WTC11 (cell line): ENCODE data around the gene CCNF. TPM values are rescaled to one million over a fixed set of nuclear protein-coding genes. Genes with fewer than 3 reads are reported as not detected.

Experiments
- ATF2 ChIP-seq: sonication (generic); formaldehyde crosslinking; IDR thresholded peaks from 2 replicates; pipeline ENCODE4 v1.8.1; 2022; ENCODE audit warnings: low read depth, missing genetic modification reagents, borderline replicate concordance
- CBFB ChIP-seq: sonication (generic); formaldehyde crosslinking; IDR thresholded peaks from 2 replicates; pipeline ENCODE4 v1.8.1; 2022; ENCODE audit warnings: mild to moderate bottlenecking, low read depth, missing genetic modification reagents
- E2F1 ChIP-seq: sonication (generic); formaldehyde crosslinking; IDR thresholded peaks from 2 replicates; pipeline ENCODE4 v1.8.0; 2022; ENCODE audit warnings: mild to moderate bottlenecking, missing genetic modification reagents
- E2F5 ChIP-seq: sonication (generic); formaldehyde crosslinking; IDR thresholded peaks from 2 replicates; pipeline ENCODE4 v1.8.1; 2022; ENCODE audit warnings: mild to moderate bottlenecking, moderate library complexity, missing genetic modification reagents
- HMGXB4 ChIP-seq: sonication (generic); formaldehyde crosslinking; IDR thresholded peaks from 2 replicates; pipeline ENCODE4 v1.8.1; 2023; ENCODE audit warnings: mild to moderate bottlenecking, moderate library complexity, missing genetic modification reagents
- IRF1 ChIP-seq: sonication (generic); formaldehyde crosslinking; IDR thresholded peaks from 2 replicates; pipeline ENCODE4 v1.8.0; 2023; ENCODE audit warnings: missing genetic modification reagents
- IRF2 ChIP-seq: sonication (generic); formaldehyde crosslinking; IDR thresholded peaks from 2 replicates; pipeline ENCODE4 v1.8.0; 2022; ENCODE audit warnings: low read depth, missing genetic modification reagents, borderline replicate concordance
- JUN ChIP-seq: sonication (generic); formaldehyde crosslinking; IDR thresholded peaks from 2 replicates; pipeline ENCODE4 v1.8.0; 2023; ENCODE audit warnings: mild to moderate bottlenecking, missing genetic modification reagents
- MXD4 ChIP-seq: fragments of 250-450 bp; sonication (Bioruptor Pico); IDR thresholded peaks from 2 replicates; pipeline ENCODE4 v1.8.0; 2021; ENCODE audit warnings: mild to moderate bottlenecking, moderate library complexity, borderline replicate concordance
- NR2C2 ChIP-seq: sonication (generic); formaldehyde crosslinking; IDR thresholded peaks from 2 replicates; pipeline ENCODE4 v1.8.0; 2022; ENCODE audit warnings: mild to moderate bottlenecking, missing genetic modification reagents
- PREB ChIP-seq: sonication (generic); formaldehyde crosslinking; IDR thresholded peaks from 2 replicates; pipeline ENCODE4 v1.8.1; 2022; ENCODE audit warnings: mild to moderate bottlenecking, missing genetic modification reagents, moderate library complexity, borderline replicate concordance
- SP1 ChIP-seq: sonication (generic); formaldehyde crosslinking; conservative IDR thresholded peaks from 2 replicates; pipeline ENCODE4 v1.8.1; 2022; ENCODE audit warnings: missing genetic modification reagents
- TEAD1 ChIP-seq: sonication (generic); formaldehyde crosslinking; IDR thresholded peaks from 2 replicates; pipeline ENCODE4 v1.8.0; 2022; ENCODE audit warnings: mild to moderate bottlenecking, missing genetic modification reagents
- USF1 ChIP-seq: sonication (generic); formaldehyde crosslinking; IDR thresholded peaks from 2 replicates; pipeline ENCODE4 v1.8.0; 2022; ENCODE audit warnings: mild to moderate bottlenecking, missing genetic modification reagents
- ZMAT4 ChIP-seq: fragments of 250-450 bp; sonication (Bioruptor Pico); IDR thresholded peaks from 2 replicates; pipeline ENCODE4 v1.9.0; 2021; ENCODE audit warnings: mild to moderate bottlenecking
- ZNF121 ChIP-seq: sonication (generic); formaldehyde crosslinking; IDR thresholded peaks from 2 replicates; pipeline ENCODE4 v1.8.0; 2023; ENCODE audit warnings: missing genetic modification reagents
- ZNF138 ChIP-seq: sonication (generic); formaldehyde crosslinking; conservative IDR thresholded peaks from 2 replicates; pipeline ENCODE4 v1.8.1; 2022; ENCODE audit warnings: mild to moderate bottlenecking, moderate library complexity, missing genetic modification reagents
- total RNA-seq: library from RNA; stranded (reverse); gene quantifications from 3 replicates; pipeline ENCODE4 v1.2.3, GENCODE V29; 2021
- TF ChIP-seq, protein P1 (sequence below): sonication (generic); formaldehyde crosslinking; IDR thresholded peaks from 2 replicates; pipeline ENCODE4 v1.8.1; 2023; ENCODE audit warnings: mild to moderate bottlenecking, missing genetic modification reagents, borderline replicate concordance
- TF ChIP-seq, protein P2 (sequence below): sonication (generic); formaldehyde crosslinking; IDR thresholded peaks from 2 replicates; pipeline ENCODE4 v1.8.1; 2023; ENCODE audit warnings: mild to moderate bottlenecking, missing genetic modification reagents, moderate library complexity
- TF ChIP-seq, protein P3 (sequence below): fragments of 250-450 bp; sonication (Bioruptor Pico); IDR thresholded peaks from 2 replicates; pipeline ENCODE4 v1.8.0; 2021; ENCODE audit warnings: mild to moderate bottlenecking
- TF ChIP-seq, protein P4 (sequence below): sonication (generic); formaldehyde crosslinking; conservative IDR thresholded peaks from 2 replicates; pipeline ENCODE4 v1.8.1; 2022; ENCODE audit warnings: mild to moderate bottlenecking, missing genetic modification reagents

Gene CCNF
- total RNA-seq, 1 experiment from 2014 or later = 65.7 TPM

DNA sequence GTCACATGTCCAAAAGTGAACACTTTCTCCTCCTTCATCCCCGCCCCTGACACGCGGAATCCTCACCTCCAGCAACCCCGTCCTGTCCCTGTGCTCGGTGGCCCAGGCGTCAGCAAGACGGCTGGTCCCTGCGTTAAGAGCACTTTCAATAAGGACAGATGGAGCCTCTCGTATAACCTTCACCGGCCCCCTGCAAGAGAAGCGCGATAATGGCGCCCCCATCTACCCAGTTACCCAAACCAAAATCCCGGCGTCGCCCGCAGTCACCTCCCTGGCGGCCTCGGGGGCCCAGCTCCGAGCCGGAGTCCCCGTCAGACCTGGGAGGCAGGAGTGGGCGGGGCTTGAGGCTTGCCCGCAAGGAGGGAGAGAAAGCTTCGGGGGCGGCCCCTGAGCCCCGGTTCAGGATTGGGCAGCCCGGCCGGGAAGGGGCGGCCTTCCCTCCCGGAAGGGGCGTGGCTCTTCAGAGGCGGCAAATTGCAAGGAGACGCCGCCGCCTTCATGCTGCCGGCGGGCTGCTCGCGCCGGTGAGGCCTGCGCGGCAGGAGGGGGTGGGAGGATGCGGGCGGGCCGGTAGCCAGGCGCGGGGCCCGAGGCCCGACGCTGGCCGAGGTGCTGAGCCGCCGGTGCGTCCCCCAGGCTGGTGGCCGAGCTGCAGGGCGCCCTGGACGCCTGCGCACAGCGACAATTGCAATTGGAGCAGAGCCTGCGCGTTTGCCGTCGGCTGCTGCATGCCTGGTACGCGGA is 30.6 kb downstream of the CCNF start, which contains the start of gene TEDC2 (continued):
- TF ChIP-seq, protein P1, sequence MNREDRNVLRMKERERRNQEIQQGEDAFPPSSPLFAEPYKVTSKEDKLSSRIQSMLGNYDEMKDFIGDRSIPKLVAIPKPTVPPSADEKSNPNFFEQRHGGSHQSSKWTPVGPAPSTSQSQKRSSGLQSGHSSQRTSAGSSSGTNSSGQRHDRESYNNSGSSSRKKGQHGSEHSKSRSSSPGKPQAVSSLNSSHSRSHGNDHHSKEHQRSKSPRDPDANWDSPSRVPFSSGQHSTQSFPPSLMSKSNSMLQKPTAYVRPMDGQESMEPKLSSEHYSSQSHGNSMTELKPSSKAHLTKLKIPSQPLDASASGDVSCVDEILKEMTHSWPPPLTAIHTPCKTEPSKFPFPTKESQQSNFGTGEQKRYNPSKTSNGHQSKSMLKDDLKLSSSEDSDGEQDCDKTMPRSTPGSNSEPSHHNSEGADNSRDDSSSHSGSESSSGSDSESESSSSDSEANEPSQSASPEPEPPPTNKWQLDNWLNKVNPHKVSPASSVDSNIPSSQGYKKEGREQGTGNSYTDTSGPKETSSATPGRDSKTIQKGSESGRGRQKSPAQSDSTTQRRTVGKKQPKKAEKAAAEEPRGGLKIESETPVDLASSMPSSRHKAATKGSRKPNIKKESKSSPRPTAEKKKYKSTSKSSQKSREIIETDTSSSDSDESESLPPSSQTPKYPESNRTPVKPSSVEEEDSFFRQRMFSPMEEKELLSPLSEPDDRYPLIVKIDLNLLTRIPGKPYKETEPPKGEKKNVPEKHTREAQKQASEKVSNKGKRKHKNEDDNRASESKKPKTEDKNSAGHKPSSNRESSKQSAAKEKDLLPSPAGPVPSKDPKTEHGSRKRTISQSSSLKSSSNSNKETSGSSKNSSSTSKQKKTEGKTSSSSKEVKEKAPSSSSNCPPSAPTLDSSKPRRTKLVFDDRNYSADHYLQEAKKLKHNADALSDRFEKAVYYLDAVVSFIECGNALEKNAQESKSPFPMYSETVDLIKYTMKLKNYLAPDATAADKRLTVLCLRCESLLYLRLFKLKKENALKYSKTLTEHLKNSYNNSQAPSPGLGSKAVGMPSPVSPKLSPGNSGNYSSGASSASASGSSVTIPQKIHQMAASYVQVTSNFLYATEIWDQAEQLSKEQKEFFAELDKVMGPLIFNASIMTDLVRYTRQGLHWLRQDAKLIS (CRISPR knock-in tag) = no peak
- TF ChIP-seq ATF2 (CRISPR knock-in tag) (no peak), IRF2 (no peak), MXD4 (no peak), HMGXB4 (CRISPR knock-in tag) (no peak), ZNF121 (CRISPR knock-in tag) (no peak), ZNF138 (CRISPR knock-in tag) (no peak), IRF1 (CRISPR knock-in tag) (no peak), NR2C2 (CRISPR knock-in tag) (no peak), PREB (CRISPR knock-in tag) (no peak), E2F1 (CRISPR knock-in tag) (no peak), ZMAT4 (no peak), SP1 (CRISPR knock-in tag) (peak; percentile 90), E2F5 (CRISPR knock-in tag) (peak; percentile 91), JUN (CRISPR knock-in tag) (peak; percentile 84), USF1 (0 out of 2 replicates have a peak, but pooled peaks have one; percentile 28), CBFB (CRISPR knock-in tag) (no peak), TEAD1 (CRISPR knock-in tag) (peak; percentile 46; the same call in 1 of the 2 replicates)
- TF ChIP-seq, protein P2, sequence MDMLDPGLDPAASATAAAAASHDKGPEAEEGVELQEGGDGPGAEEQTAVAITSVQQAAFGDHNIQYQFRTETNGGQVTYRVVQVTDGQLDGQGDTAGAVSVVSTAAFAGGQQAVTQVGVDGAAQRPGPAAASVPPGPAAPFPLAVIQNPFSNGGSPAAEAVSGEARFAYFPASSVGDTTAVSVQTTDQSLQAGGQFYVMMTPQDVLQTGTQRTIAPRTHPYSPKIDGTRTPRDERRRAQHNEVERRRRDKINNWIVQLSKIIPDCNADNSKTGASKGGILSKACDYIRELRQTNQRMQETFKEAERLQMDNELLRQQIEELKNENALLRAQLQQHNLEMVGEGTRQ (CRISPR knock-in tag) = no peak
- TF ChIP-seq, protein P3, sequence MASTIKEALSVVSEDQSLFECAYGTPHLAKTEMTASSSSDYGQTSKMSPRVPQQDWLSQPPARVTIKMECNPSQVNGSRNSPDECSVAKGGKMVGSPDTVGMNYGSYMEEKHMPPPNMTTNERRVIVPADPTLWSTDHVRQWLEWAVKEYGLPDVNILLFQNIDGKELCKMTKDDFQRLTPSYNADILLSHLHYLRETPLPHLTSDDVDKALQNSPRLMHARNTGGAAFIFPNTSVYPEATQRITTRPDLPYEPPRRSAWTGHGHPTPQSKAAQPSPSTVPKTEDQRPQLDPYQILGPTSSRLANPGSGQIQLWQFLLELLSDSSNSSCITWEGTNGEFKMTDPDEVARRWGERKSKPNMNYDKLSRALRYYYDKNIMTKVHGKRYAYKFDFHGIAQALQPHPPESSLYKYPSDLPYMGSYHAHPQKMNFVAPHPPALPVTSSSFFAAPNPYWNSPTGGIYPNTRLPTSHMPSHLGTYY = no peak
- TF ChIP-seq, protein P4, sequence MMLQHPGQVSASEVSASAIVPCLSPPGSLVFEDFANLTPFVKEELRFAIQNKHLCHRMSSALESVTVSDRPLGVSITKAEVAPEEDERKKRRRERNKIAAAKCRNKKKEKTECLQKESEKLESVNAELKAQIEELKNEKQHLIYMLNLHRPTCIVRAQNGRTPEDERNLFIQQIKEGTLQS (CRISPR knock-in tag) = no peak
